GM23248 (cell line): ENCODE measurements around the gene MRPL18. TPM values are rescaled to one million over a fixed set of nuclear protein-coding genes. Genes with fewer than 3 reads are reported as not detected.
"Not testable (repeated sequence)": the region's sequence is repeated elsewhere in the genome, so short reads cannot be mapped to it uniquely, and the experiment has no call there.

Experiments used
- DNase-seq: peaks from one replicate; pipeline ENCODE4 v3.0.0-alpha.2; 2015
- H2AFZ ChIP-seq: fragments of 200-600 bp; sonication (generic); 2 replicates; pipeline ENCODE4 v1.6.1; 2016; ENCODE audit warnings: antibody characterized with exemption
- H3F3A ChIP-seq: fragments of 200-600 bp; sonication (generic); 2 replicates; pipeline ENCODE4 v1.6.1; 2016; ENCODE audit warnings: mild to moderate bottlenecking, antibody characterized with exemption, mixed run types; ENCODE audit not compliant: insufficient read depth
- H3K27ac ChIP-seq: fragments of 200-600 bp; sonication (generic); 2 replicates; pipeline ENCODE4 v1.5.1; 2016; ENCODE audit warnings: mild to moderate bottlenecking
- H3K27me3 ChIP-seq: fragments of 200-600 bp; sonication (generic); replicated peaks from 2 replicates; pipeline ENCODE4 v1.6.1; 2016; ENCODE audit warnings: mild to moderate bottlenecking; ENCODE audit not compliant: insufficient read depth
- H3K36me3 ChIP-seq: fragments of 200-600 bp; sonication (generic); 2 replicates; pipeline ENCODE4 v1.6.1; 2016; ENCODE audit warnings: low read depth, mild to moderate bottlenecking
- H3K4me1 ChIP-seq: fragments of 200-600 bp; sonication (generic); 2 replicates; pipeline ENCODE4 v1.6.1; 2016; ENCODE audit warnings: mild to moderate bottlenecking; ENCODE audit not compliant: insufficient read depth
- H3K4me2 ChIP-seq: fragments of 200-600 bp; sonication (generic); one replicate; pipeline ENCODE4 v1.6.1; 2016; ENCODE audit warnings: mild to moderate bottlenecking; ENCODE audit not compliant: unreplicated experiment
- H3K4me3 ChIP-seq: fragments of 200-600 bp; sonication (generic); 2 replicates; pipeline ENCODE4 v1.5.1; 2016; ENCODE audit warnings: mild to moderate bottlenecking
- H3K79me2 ChIP-seq: fragments of 200-600 bp; sonication (generic); 2 replicates; pipeline ENCODE4 v1.6.1; 2016; ENCODE audit warnings: mild to moderate bottlenecking; ENCODE audit not compliant: insufficient read depth
- H3K9ac ChIP-seq: fragments of 200-600 bp; sonication (generic); 2 replicates; pipeline ENCODE4 v1.6.1; 2016; ENCODE audit warnings: mild to moderate bottlenecking
- H3K9me2 ChIP-seq: fragments of 200-600 bp; sonication (generic); 2 replicates; pipeline ENCODE4 v1.6.1; 2016; ENCODE audit warnings: mixed run types, mild to moderate bottlenecking, moderate library complexity; ENCODE audit not compliant: insufficient read depth
- H3K9me3 ChIP-seq: fragments of 200-600 bp; sonication (generic); one replicate; pipeline ENCODE4 v1.6.1; 2017; ENCODE audit warnings: low read depth
- H4K20me1 ChIP-seq: fragments of 200-600 bp; sonication (generic); 2 replicates; pipeline ENCODE4 v1.6.0; 2016; ENCODE audit not compliant: insufficient read depth
- EZH2 ChIP-seq: fragments of 200-600 bp; sonication (generic); IDR thresholded peaks from 2 replicates; pipeline ENCODE4 v1.6.1; 2018; ENCODE audit warnings: antibody characterized with exemption, mild to moderate bottlenecking; ENCODE audit not compliant: insufficient read depth, poor library complexity, severe bottlenecking
- EZH2phosphoT487 ChIP-seq: fragments of 200-600 bp; sonication (generic); IDR thresholded peaks from 2 replicates; pipeline ENCODE4 v1.6.1; 2018; ENCODE audit warnings: antibody characterized with exemption, moderate library complexity, mild to moderate bottlenecking, low read depth; ENCODE audit not compliant: insufficient read depth
- WGBS, 2 experiments: methylation state at CpG; one replicate each; pipeline ENCODE4 v1.1.6; 2015 to 2017; ENCODE audit warnings: low lambda C conversion rate in 2 of 2, low coverage in 1 of 2; ENCODE audit errors: missing lambda C conversion rate in 2 of 2; 5-methylcytosine and 5-hydroxymethylcytosine counted together
- in situ Hi-C: fragments of 300-500 bp; cut with MboI; formaldehyde crosslinking; loops from 2 replicates; pipeline ENCODE4 v1.15.0; 2020
- polyA plus RNA-seq: library from polyadenylated mRNA; unstranded; fragments of >200 nt; fragmentation: Nextera tagmentation; extraction: Ambion mirVana; gene quantifications from 2 replicates; pipeline ENCODE4 v1.2.1, GENCODE V29; 2016
- total RNA-seq: library from RNA; depleted of rRNA; stranded (reverse); fragments of >200 nt; shearing (Covaris generic); gene quantifications from 2 replicates; pipeline ENCODE4 v1.2.3, GENCODE V29; 2014

MRPL18 gene
- total and polyA plus RNA-seq, 2 experiments from 2014 or later: 91.3 to 110 TPM

GRCh38 chr6:159807150-159807858 is 17.0 kb downstream of the MRPL18 start:
- DNase-seq: no peak
- Histone ChIP-seq H3K9me3 (no peaks in the 10 kb centered on the region), H3K27me3 (no peaks in the 10 kb centered on the region), H2AFZ (no peak overlapping the region), H4K20me1 (no peaks in the 10 kb centered on the region), H3K27ac (no peak overlapping the region), H3K4me2 (no peak overlapping the region), H3K36me3 (no peaks in the 10 kb centered on the region), H3F3A (no peaks in the 10 kb centered on the region), H3K9ac (no peak overlapping the region), H3K4me1 (no peaks in the 10 kb centered on the region), H3K79me2 (no peaks in the 10 kb centered on the region), H3K4me3 (no peak overlapping the region), H3K9me2 (no peaks in the 10 kb centered on the region)
- WGBS, 2 experiments: 97 to 100% methylated on average over 5 of the region's 5 CpGs
- TF ChIP-seq EZH2phosphoT487 (no peak), EZH2 (no peak)
- in situ Hi-C loops: no loop called here

GRCh38 chr6:159808647-159809046 is 18.4 kb downstream of the MRPL18 start:
- no peak overlapping the region for H3K27ac ChIP-seq
- H3K36me3 ChIP-seq: no peaks in the 10 kb centered on the region
- no peaks in the 10 kb centered on the region for H3K79me2 ChIP-seq
- WGBS, 2 experiments: 75 to 76% methylated on average over 6 of the region's 6 CpGs
- H3K9me3 ChIP-seq: no peaks in the 10 kb centered on the region
- H3K4me1 ChIP-seq: no peaks in the 10 kb centered on the region
- H2AFZ ChIP-seq: no peak overlapping the region
- H3K4me3 ChIP-seq: no peak overlapping the region
- no peak for TF ChIP-seq EZH2phosphoT487
- no peak for TF ChIP-seq EZH2
- no peak for DNase-seq
- H3F3A ChIP-seq: no peaks in the 10 kb centered on the region
- no peak overlapping the region for H3K4me2 ChIP-seq
- H4K20me1 ChIP-seq: no peaks in the 10 kb centered on the region
- H3K9ac ChIP-seq: no peak overlapping the region
- H3K9me2 ChIP-seq: no peaks in the 10 kb centered on the region
- in situ Hi-C loops: no loop called here
- H3K27me3 ChIP-seq: no peaks in the 10 kb centered on the region

GRCh38 chr6:159809149-159809548 is 18.9 kb downstream of the MRPL18 start:
- H3K27me3 ChIP-seq: no peaks in the 10 kb centered on the region
- H3K9ac ChIP-seq: no peak overlapping the region
- no peak overlapping the region for H3K4me3 ChIP-seq
- H3K27ac ChIP-seq: no peak overlapping the region
- in situ Hi-C loops: no loop called here
- no peak overlapping the region for H2AFZ ChIP-seq
- no peaks in the 10 kb centered on the region for H3K9me2 ChIP-seq
- H3K9me3 ChIP-seq: no peaks in the 10 kb centered on the region
- H3K36me3 ChIP-seq: no peaks in the 10 kb centered on the region
- no peak overlapping the region for H3K4me2 ChIP-seq
- 70 to 76% methylated on average over 2 to 4 of the region's 4 CpGs for WGBS, 2 experiments
- no peaks in the 10 kb centered on the region for H3K79me2 ChIP-seq
- H4K20me1 ChIP-seq: no peaks in the 10 kb centered on the region
- H3K4me1 ChIP-seq: no peaks in the 10 kb centered on the region
- no peak for DNase-seq
- H3F3A ChIP-seq: no peaks in the 10 kb centered on the region
- TF ChIP-seq EZH2 (no peak), EZH2phosphoT487 (no peak)

- H3K9me2 ChIP-seq: no peaks in the 10 kb centered on the region
- H3F3A ChIP-seq: no peaks in the 10 kb centered on the region
- TF ChIP-seq EZH2phosphoT487 (no peak), EZH2 (no peak)
- 64 to 68% methylated on average over 8 to 9 of the region's 9 CpGs for WGBS, 2 experiments
- no peaks in the 10 kb centered on the region for H3K9me3 ChIP-seq
- no peak for DNase-seq
- H3K9ac ChIP-seq: no peak overlapping the region
- no peak overlapping the region for H3K27ac ChIP-seq
- in situ Hi-C loops: no loop called here
- H3K79me2 ChIP-seq: no peaks in the 10 kb centered on the region
- no peaks in the 10 kb centered on the region for H4K20me1 ChIP-seq
- no peak overlapping the region for H3K4me2 ChIP-seq
- no peak overlapping the region for H3K4me3 ChIP-seq
- no peaks in the 10 kb centered on the region for H3K4me1 ChIP-seq
- H3K27me3 ChIP-seq: no peaks in the 10 kb centered on the region
- no peak overlapping the region for H2AFZ ChIP-seq
- no peaks in the 10 kb centered on the region for H3K36me3 ChIP-seq
Observed at GRCh38 chr6:159813781-159814180, 23.5 kb downstream of the MRPL18 start.

- H3K27ac ChIP-seq: no peak overlapping the region
- in situ Hi-C loops: no loop called here
- DNase-seq: no peak
Observed at GRCh38 chr6:159815410-159815809, 25.1 kb downstream of the MRPL18 start.

GRCh38 chr6:159816775-159817174 is 26.5 kb downstream of the MRPL18 start:
- H3K27me3 ChIP-seq, H3K36me3 ChIP-seq, H3K4me2 ChIP-seq, H3K9ac ChIP-seq, H3K27ac ChIP-seq, H4K20me1 ChIP-seq, in situ Hi-C loops, H3F3A ChIP-seq, H3K9me2 ChIP-seq, H3K9me3 ChIP-seq, H3K79me2 ChIP-seq, H2AFZ ChIP-seq, H3K4me1 ChIP-seq, H3K4me3 ChIP-seq, DNase-seq: not testable (repeated sequence)
- 74 to 81% methylated on average over 3 of the region's 3 CpGs for WGBS, 2 experiments

More at GRCh38 chr6:159815410-159815809, 25.1 kb downstream of the MRPL18 start:
- no peaks in the 10 kb centered on the region for H3F3A ChIP-seq
- H3K36me3 ChIP-seq: no peaks in the 10 kb centered on the region
- WGBS, 2 experiments: 88 to 92% methylated on average over 6 of the region's 6 CpGs
- TF ChIP-seq EZH2 (no peak), EZH2phosphoT487 (no peak)
- no peak overlapping the region for H3K9ac ChIP-seq
- H3K4me2 ChIP-seq: no peak overlapping the region
- H3K9me2 ChIP-seq: no peaks in the 10 kb centered on the region
- H4K20me1 ChIP-seq: no peaks in the 10 kb centered on the region
- no peak overlapping the region for H3K4me3 ChIP-seq
- H3K27me3 ChIP-seq: no peaks in the 10 kb centered on the region; the same call in 1 of the 2 replicates
- no peaks in the 10 kb centered on the region for H3K4me1 ChIP-seq
- H3K79me2 ChIP-seq: no peaks in the 10 kb centered on the region
- H2AFZ ChIP-seq: no peak overlapping the region
- no peaks in the 10 kb centered on the region for H3K9me3 ChIP-seq
